Ramos (cell line): Measurements from ENCODE around the gene SLC30A5.

Experiments used
- in situ Hi-C: fragments of 300-500 bp; cut with MboI; formaldehyde crosslinking; loops from one replicate; pipeline ENCODE4 v1.14.3; 2022; ENCODE audit warnings: low sequenced_read_pairs; ENCODE audit not compliant: unreplicated experiment

The SLC30A5 gene

DNA sequence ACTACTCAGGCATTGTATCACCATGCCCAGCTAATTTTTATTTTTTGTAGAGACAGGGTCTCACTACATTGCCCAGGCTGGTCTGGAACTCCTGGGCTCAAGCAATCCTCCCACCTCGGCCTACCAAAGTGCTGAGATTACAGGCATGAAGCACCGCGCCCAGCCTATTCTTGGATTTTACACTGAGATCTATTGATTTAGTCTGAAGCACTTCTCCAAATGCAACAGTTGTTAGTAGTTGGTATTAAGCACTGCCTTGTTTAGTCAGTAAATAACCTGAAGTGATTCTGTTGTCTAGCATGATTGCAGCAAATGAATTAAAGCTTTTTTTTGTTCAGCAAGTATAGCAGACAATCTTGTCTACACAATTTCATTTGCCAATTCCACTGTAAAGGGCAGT lies 64.2 kb downstream of the SLC30A5 start:
- in situ Hi-C loops = no loop called here

DNA sequence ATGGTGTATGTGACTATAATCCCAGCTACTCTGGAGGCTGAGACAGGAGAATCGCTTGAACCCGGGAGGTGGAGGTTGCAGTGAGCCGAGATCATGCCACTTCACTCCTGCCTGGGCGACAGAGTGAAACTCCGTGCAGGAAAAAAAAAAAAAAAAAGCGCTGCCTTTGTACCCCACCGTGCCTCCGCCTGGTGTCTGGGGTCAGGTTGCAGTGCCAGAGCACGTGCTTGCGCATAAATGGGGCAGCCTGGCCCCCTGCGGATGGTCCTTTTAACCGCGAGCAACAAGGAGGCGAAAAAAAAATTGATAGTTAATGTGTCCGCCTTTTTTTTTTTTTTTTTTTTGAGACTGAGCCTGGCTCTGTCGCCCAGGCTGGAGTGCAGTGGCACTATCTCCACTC lies 66.8 kb downstream of the SLC30A5 start:
- in situ Hi-C loops = no loop called here

DNA sequence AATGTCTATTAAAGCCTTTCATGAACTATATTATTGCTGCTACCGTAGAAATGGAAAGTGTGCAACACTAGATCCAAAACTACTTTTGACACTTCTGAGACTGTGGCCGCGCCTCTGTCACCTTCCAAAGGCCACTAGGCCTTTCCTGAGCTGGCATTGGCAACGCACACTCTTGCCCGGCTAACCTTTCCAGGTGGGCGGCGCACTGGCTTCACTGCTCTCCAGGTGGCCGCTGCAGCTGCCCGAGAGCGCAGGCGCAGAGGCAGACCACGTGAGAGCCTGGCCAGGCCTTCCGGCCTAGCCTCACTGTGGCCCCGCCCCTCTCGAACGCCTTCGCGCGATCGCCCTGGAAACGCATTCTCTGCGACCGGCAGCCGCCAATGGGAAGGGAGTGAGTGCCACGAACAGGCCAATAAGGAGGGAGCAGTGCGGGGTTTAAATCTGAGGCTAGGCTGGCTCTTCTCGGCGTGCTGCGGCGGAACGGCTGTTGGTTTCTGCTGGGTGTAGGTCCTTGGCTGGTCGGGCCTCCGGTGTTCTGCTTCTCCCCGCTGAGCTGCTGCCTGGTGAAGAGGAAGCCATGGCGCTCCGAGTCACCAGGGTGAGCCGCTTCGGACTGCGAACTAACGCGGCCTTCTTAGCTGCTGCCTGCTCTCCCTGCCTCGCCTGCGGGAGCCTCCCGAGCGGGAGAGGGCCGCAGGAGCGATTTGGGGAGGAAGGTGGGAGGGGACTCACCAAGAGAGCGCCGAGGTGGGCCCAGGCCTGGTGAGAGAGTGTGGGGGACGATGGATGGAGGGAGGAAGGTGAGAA lies 73.1 kb downstream of the SLC30A5 start, which contains the start of gene CCNB1:
TSS of gene CCNB1 (plus strand) at position 465 of the 807 bp plus-strand sequence. CDS start at position 578, 113 bp downstream.
- in situ Hi-C loops = no loop called here

DNA sequence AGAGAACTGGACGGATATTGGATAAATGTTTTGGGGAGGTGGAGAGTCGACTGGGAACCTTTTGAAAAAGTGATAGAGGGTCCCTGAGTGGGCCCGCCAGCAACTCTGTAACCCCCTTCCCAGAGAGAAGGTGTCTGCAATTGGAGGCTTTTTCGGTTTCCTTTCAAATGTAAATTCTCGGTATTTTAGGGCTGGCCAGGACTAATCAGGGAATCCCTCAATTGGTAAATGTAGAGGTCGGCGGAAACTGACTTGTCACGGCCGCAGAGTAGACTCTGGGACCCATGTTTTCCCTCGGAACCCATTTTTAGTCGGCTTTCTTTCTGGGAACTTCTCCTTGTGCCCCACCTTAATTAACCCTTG lies 73.7 kb downstream of the SLC30A5 start:
- in situ Hi-C loops = no loop called here

DNA sequence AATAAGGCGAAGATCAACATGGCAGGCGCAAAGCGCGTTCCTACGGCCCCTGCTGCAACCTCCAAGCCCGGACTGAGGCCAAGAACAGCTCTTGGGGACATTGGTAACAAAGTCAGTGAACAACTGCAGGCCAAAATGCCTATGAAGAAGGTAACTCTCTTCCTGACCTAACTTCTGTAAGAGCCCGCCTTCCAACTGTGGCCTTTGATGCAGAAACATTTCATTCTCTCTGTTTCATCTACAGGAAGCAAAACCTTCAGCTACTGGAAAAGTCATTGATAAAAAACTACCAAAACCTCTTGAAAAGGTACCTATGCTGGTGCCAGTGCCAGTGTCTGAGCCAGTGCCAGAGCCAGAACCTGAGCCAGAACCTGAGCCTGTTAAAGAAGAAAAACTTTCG lies 74.1 kb downstream of the SLC30A5 start:
- in situ Hi-C loops = no loop called here

DNA sequence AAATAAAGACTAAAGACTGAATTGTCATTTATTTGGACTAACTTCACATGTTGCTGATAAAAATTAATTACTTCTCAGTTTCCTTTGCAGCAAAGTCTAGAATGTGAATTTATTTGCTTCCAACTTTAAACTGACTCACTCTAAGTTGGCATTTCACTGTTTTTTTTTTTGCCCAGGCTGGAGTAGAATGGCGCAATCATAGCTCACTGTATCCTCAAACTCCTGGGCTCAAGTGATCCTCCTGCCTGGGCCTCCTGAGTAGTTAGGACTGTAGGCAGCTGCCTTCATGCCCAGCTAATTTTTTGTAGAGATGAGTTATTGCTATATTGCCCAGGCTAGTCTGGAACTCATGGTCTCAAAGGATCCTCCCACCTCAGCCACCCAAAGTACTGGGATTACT lies 76.7 kb downstream of the SLC30A5 start:
- in situ Hi-C loops = no loop called here

DNA sequence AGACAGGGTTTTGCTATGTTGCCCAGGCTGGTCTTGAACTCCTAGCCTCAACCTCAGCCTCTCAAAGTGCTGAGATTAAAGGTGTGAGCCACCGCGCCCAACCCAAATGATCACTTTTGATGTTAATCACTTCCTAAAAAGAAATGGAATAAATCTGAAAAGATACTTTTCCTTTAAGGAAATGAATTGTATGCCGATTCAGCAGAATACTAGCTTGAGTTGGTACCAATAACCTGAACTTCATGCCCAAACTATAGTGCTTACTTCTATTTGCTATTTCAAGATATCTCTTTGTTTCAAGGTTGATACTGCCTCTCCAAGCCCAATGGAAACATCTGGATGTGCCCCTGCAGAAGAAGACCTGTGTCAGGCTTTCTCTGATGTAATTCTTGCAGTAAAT lies 77.2 kb downstream of the SLC30A5 start:
- in situ Hi-C loops = no loop called here
